ENCODE measurements around the gene FNBP1.
"Not testable (repeated sequence)": the region's sequence is repeated elsewhere in the genome, so short reads cannot be mapped to it uniquely, and the experiment has no call there.

Gene FNBP1

GRCh38 chr9:129989740-129990139 is 53.2 kb downstream of the FNBP1 start:
- DNase-seq: no peak

DNA sequence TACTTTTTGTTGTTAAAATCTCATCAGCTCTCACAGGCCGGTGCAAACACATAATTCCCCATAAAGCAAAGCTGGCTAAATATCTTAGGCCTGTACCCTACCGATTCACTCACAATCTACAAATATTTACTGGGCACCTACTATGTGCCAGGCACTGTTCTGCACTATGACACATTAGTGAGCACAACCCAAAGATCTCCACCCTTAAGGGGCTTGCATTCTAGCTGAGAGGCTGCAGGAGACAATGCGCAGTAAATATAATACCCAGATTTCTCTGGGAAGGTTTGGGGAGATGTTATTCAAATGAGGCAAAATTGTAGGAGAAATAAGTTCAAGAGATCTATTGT is 53.7 kb downstream of the FNBP1 start:
- no peak for DNase-seq

GRCh38 chr9:129988607-129989361 is 54.2 kb downstream of the FNBP1 start:
- DNase-seq: no peak

- DNase-seq: no peak
Measured at GRCh38 chr9:129987941-129988340, 55.0 kb downstream of the FNBP1 start.

GRCh38 chr9:129987047-129987446 is 55.9 kb downstream of the FNBP1 start:
- DNase-seq: no peak

DNA sequence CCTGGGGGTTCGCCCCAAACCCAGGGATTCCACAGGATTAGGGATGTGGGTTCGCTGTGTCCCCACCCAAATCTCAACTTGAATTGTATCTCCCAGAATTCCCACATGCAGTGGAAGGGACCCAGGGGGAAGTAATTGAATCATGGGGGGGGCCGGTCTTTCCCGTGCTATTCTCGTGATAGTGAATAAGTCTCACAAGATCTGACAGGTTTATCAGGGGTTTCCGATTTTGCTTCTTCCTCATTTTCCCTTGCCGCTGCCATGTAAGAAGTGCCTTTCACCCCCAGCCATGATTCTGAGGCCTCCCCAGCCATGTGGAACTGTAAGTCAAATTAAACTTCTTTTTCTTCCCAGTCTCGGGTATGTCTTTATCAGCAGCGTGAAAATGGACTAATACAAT is 58.4 kb downstream of the FNBP1 start:
- DNase-seq: not testable (repeated sequence)

- DNase-seq: no peak
Measured at GRCh38 chr9:129983891-129984290, 59.1 kb downstream of the FNBP1 start.

- DNase-seq: no peak
Measured at GRCh38 chr9:129981180-129981907, 61.6 kb downstream of the FNBP1 start.

DNA sequence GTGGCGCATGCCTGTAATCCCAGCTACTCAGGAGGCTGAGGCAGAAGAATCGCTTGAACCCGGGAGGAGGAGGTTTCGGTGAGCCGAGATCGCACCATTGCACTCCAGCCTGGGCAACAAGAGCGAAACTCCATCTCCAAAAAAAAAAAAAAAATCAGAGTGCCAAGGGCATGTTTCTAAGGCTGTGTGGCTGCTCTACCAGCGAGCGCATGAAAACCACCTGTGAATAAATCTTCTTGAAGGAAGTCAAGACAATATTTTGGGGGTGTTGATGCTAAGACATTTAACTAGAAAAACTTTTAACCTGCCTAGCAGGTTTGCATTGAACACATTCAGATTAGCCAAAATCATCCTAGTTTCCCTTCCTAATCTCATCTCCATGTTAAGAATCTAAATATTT is 62.8 kb downstream of the FNBP1 start:
- DNase-seq: not testable (repeated sequence)

GRCh38 chr9:129979071-129979745 is 63.8 kb downstream of the FNBP1 start:
- DNase-seq: no peak

- DNase-seq: no peak
Measured at GRCh38 chr9:129972816-129973215, 70.2 kb downstream of the FNBP1 start.

DNA sequence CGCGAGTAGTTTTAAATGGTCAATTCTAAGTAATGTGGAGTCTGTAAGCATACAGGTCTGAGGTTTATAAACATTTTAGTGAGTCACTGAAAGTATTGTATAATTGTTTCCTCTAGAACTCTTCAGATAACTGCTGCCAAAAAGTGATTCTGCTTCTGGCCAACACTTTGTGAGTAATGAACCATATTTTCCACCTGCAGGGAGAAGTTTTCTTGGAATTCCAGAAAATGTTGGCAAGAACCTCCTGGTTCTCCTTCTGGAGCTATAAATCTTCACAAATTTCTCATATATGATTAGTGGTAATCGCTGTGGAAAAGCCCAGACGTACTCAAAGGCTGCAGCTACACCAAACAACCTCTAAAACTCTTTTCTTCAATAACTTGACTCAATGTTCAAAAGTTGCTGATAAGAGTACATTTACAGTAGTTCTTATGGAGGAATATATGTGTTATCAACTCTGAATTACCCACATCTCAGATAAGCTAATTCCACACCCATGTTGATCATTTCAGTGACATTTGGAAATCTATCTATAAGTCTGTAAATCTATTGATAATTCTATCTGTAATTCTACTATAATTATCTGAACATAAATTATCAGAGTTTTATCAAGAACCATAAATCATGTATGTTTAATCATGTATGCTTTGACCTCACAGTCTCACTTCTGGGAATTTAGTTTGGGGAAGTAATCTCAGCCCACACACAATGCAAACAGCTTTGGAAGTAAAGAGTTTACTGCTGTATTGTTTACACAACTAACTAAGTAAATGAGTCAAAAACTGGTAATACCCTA is 74.1 kb downstream of the FNBP1 start:
- no peak for DNase-seq

DNA sequence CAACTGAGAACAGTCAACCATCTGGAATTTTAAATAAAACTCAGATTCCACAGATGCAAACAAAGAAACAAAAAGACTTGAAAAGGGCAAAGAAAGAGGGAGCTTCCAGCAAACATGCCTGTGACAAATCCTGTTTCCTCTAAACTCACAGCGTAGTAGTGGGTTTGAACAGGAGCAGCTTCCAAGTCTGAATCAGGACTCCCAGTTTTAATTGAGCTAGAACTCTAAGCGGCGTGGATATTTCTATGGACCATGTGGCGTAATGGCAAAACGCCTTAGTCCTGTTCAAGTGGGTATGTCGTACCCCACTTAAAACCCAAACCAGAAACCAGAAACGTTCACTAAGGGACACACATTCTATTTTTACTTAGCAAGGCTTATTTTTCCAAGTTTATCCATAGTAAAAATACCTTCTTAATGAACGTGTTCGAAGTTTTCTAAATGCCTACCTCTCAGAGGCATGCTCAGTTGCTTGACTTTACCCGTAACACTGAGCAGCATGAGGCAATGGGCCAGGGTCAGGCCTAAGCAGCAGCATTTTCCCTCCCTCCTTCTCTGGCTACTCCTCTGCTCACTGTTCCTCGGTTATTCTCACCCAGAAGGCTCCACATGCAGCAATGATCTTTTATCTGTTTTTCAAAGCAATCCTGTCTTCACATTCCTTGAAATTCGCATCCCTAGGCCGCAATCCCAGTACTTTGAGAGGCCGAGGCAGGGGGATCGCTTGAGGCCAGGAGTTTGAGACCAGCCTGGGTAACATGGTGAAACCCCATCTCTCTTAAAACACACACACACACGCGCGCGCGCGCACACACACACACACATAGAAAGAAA is 77.9 kb downstream of the FNBP1 start:
- DNase-seq: no peak

DNA sequence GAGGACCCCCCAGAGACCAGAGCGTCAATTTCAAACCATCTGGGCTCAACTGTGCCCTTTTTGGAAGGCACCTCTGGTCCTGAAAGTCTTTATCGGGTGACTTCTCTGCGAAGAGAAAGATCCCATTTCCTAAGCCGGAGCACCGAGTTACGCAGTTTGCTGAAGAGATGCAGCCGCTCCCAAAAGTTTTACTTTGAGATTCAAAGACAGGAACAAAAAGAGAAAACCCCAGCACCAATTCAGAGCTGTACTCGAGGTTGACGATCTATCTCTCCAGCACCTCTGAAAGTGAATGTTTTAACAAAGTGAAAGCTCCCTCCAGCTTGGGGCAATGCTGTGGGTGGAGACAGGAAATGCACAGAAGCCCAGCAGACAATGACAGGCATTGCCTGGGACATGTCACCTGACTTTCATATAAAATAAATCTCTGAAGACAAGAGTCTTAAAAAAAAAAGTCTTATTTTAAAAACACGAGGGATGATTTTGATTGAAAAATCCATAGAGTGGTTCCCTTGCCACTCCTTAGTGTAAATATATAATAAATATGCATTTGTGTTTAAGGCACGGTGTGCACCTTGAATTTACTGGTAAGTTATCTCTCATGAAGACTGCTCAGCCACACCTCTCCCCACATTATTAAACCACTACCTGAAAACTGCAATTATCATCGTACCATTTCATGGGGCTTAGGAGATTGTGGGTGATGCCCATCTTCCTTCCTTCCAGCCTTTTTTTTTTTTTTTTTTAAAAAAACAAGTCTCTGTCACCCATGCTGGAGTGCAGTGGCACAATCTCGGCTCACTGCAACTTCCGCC is 79.9 kb downstream of the FNBP1 start:
- DNase-seq: no peak

- no peak for DNase-seq
Measured at GRCh38 chr9:129962451-129962864, 80.5 kb downstream of the FNBP1 start.

- no peak for DNase-seq
Measured at GRCh38 chr9:129958796-129959195, 84.2 kb downstream of the FNBP1 start.

GRCh38 chr9:129954868-129955550 is 88.0 kb downstream of the FNBP1 start:
- no peak for DNase-seq

GRCh38 chr9:129953736-129954135 is 89.3 kb downstream of the FNBP1 start:
- no peak for DNase-seq

GRCh38 chr9:129952337-129952736 is 90.7 kb downstream of the FNBP1 start:
- DNase-seq: no peak

DNA sequence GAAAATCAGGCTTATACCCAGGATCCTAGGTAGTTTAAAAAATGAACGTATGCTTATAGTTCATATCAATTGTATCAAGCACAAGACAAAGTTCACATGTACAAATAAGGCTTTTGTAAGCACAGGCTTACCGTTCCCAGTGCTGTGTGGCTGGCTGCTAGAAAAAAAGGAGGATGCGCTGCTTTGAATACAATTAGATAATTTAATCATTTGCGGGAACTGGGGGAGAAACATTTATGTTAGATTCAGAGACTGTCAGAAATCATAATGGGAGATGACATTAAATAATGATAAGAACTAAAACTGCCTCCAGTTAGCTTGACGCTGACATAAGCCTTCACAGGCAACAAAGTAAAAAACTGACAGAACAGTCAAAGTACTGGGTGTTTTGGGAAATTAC is 93.2 kb downstream of the FNBP1 start:
- no peak for DNase-seq

DNA sequence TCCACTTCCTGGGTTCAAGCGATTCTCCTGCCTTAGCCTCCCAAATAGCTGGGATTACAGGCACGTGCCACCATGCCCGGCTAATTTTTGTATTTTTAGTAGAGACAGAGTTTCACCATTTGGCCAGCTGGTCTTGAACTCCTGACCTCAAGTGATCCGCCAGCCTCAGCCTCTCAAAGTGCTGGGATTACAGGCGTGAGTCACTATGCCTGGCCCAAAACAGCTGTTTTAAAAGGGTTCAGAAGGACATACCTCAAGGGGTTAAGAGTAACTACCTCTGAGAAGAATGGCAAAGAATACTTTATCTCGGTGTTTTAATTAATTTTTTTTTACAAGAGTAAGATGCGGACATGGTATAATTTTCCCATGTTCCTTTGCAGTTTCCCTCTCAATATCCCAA is 94.4 kb downstream of the FNBP1 start:
- not testable (repeated sequence) for DNase-seq

All from cerebellar nuclear complex (tissue), 1 donor.